CD8-positive, alpha-beta memory T cell (primary cell): ENCODE measurements around the gene MMRN2. TPM values are rescaled to one million over a fixed set of nuclear protein-coding genes. Genes with fewer than 3 reads are reported as not detected.
A peak's percentile ranks its signal among the peaks of the same experiment; 100 is the strongest.

Experiments used
- CTCF ChIA-PET: fragments of 350-600 bp; sonication (Branson Sonifier 250); formaldehyde crosslinking; loops from one replicate; lab custom pipeline; 2021; ENCODE audit warnings: antibody characterized with exemption; lab: Charles Lee
- POLR2A ChIA-PET: fragments of 350-600 bp; sonication (Branson Sonifier 250); formaldehyde crosslinking; loops from one replicate; lab custom pipeline; 2021; ENCODE audit warnings: antibody characterized with exemption; lab: Charles Lee
- DNase-seq, 5 donors: peaks; one replicate each; pipeline versions ENCODE4 v3.0.0 to v3.0.0-alpha.2; 2020 to 2022; ENCODE audit warnings: mixed read lengths in 1 of 5
- H3K27ac ChIP-seq: one replicate; pipeline ENCODE4 v1.7.0; 2013; ENCODE audit warnings: low read depth, mild to moderate bottlenecking, low read length, moderate library complexity
- H3K27me3 ChIP-seq: 2 replicates; pipeline ENCODE4 v1.7.0; 2013; ENCODE audit warnings: low read length, mild to moderate bottlenecking; ENCODE audit not compliant: insufficient read depth, poor library complexity, severe bottlenecking
- H3K36me3 ChIP-seq: 2 replicates; pipeline ENCODE4 v1.7.0; 2013; ENCODE audit warnings: mild to moderate bottlenecking, low read length, moderate library complexity; ENCODE audit not compliant: insufficient read depth
- H3K4me1 ChIP-seq: 2 replicates; pipeline ENCODE4 v1.7.0; 2013; ENCODE audit warnings: mild to moderate bottlenecking, low read length, moderate library complexity; ENCODE audit not compliant: insufficient read depth
- H3K4me3 ChIP-seq: 2 replicates; pipeline ENCODE4 v1.7.0; 2013; ENCODE audit warnings: mild to moderate bottlenecking, low read length
- H3K9me3 ChIP-seq: 2 replicates; pipeline ENCODE4 v1.7.0; 2013; ENCODE audit warnings: mild to moderate bottlenecking, low read length
- H3K27ac Mint-ChIP-seq, 8 donors: one replicate each; pipeline ENCODE4 v1.8.0; 2020 to 2021; ENCODE audit warnings: mixed read lengths in 8 of 8, mild to moderate bottlenecking in 6 of 8, inconsistent platforms in 3 of 8, moderate library complexity in 3 of 8
- H3K27me3 Mint-ChIP-seq, 2 donors: one replicate each; pipeline ENCODE4 v1.8.0; 2020 to 2021; ENCODE audit warnings: mixed read lengths in 2 of 2, mild to moderate bottlenecking in 1 of 2, moderate library complexity in 1 of 2
- H3K36me3 Mint-ChIP-seq, 3 donors: one replicate each; pipeline ENCODE4 v1.8.0; 2020 to 2021; ENCODE audit warnings: mixed read lengths in 3 of 3, inconsistent platforms in 1 of 3, mild to moderate bottlenecking in 1 of 3
- H3K4me1 Mint-ChIP-seq, 3 donors: one replicate each; pipeline ENCODE4 v1.8.0; 2020 to 2021; ENCODE audit warnings: mixed read lengths in 3 of 3, inconsistent platforms in 1 of 3, mild to moderate bottlenecking in 1 of 3
- H3K4me3 Mint-ChIP-seq, 7 donors: one replicate each; pipeline ENCODE4 v1.8.0; 2020 to 2021; ENCODE audit warnings: mixed read lengths in 7 of 7, mild to moderate bottlenecking in 6 of 7, moderate library complexity in 4 of 7, inconsistent platforms in 2 of 7
- H3K9me3 Mint-ChIP-seq, 5 donors: one replicate each; pipeline ENCODE4 v1.8.0; 2020 to 2022; ENCODE audit warnings: mixed read lengths in 5 of 5, mild to moderate bottlenecking in 3 of 5, moderate library complexity in 2 of 5, inconsistent platforms in 1 of 5
- polyA plus RNA-seq: library from polyadenylated mRNA; unstranded; fragments of 300-500 nt; fragmentation: Illumina TruSeq; gene quantifications from one replicate; pipeline ENCODE4 v1.2.3, GENCODE V29; 2021
- total RNA-seq, 2 experiments: library from RNA; stranded (reverse); gene quantifications; one replicate each; pipeline ENCODE4 v1.2.3, GENCODE V29; 2021

MMRN2 gene
- total and polyA plus RNA-seq, 3 experiments from 2014 or later: not detected

GRCh38 chr10:86944907-86945306 is 12.5 kb downstream of the MMRN2 start:
- Histone ChIP-seq H3K9me3 (no peaks in the 10 kb centered on the region), H3K4me3 (no peak overlapping the region), H3K4me1 (peaks cover 6% of the 10 kb centered on the region), H3K27me3 (no peaks in the 10 kb centered on the region), H3K36me3 (no peaks in the 10 kb centered on the region), H3K27ac (no peak overlapping the region)
- CTCF ChIA-PET: no interaction called here
- H3K27ac Mint-ChIP-seq: no peak overlapping the region
- H3K27me3 Mint-ChIP-seq: peaks cover 4 to 6% of the 10 kb centered on the region in 2 donors
- no peak for DNase-seq
- POLR2A ChIA-PET: no interaction called here
- peaks cover 0 to 2% (median 0%) of the 10 kb centered on the region in 3 donors for H3K36me3 Mint-ChIP-seq
- H3K4me1 Mint-ChIP-seq: peaks cover 0 to 7% (median 3%) of the 10 kb centered on the region in 3 donors
- H3K4me3 Mint-ChIP-seq: no peak overlapping the region
- H3K9me3 Mint-ChIP-seq: no peaks in the 10 kb centered on the region

GRCh38 chr10:86944471-86944870 is 12.9 kb downstream of the MMRN2 start:
- H3K9me3 ChIP-seq: no peaks in the 10 kb centered on the region
- H3K27me3 ChIP-seq: no peaks in the 10 kb centered on the region
- no peak overlapping the region for H3K4me3 ChIP-seq
- ChIA-PET CTCF (no interaction called here), POLR2A (no interaction called here)
- peaks cover 4 to 6% of the 10 kb centered on the region in 2 donors for H3K27me3 Mint-ChIP-seq
- no peak overlapping the region for H3K27ac Mint-ChIP-seq
- peaks cover 6% of the 10 kb centered on the region for H3K4me1 ChIP-seq
- no peak overlapping the region for H3K27ac ChIP-seq
- H3K9me3 Mint-ChIP-seq: no peaks in the 10 kb centered on the region
- no peaks in the 10 kb centered on the region for H3K36me3 ChIP-seq
- peaks cover 3 to 7% (median 5%) of the 10 kb centered on the region in 3 donors for H3K4me1 Mint-ChIP-seq
- DNase-seq: no peak
- H3K4me3 Mint-ChIP-seq: no peak overlapping the region
- peaks cover 0 to 2% (median 0%) of the 10 kb centered on the region in 3 donors for H3K36me3 Mint-ChIP-seq

- H3K4me3 ChIP-seq: no peak overlapping the region
- Mint-ChIP-seq H3K36me3 (peaks cover 0 to 2% (median 0%) of the 10 kb centered on the region in 3 donors), H3K9me3 (no peaks in the 10 kb centered on the region), H3K27ac (peak overlapping the region in 1 of 8 donors; percentile 4), H3K4me1 (peaks cover 4 to 5% (median 4%) of the 10 kb centered on the region in 3 donors), H3K27me3 (peaks cover 5 to 6% of the 10 kb centered on the region in 2 donors), H3K4me3 (no peak overlapping the region)
- no peaks in the 10 kb centered on the region for H3K27me3 ChIP-seq
- H3K4me1 ChIP-seq: peaks cover 2% of the 10 kb centered on the region
- ChIA-PET POLR2A (no interaction called here), CTCF (interaction anchor here (1.1 to 1.8 kb wide), 2 partner anchors 22 to 27 kb away, joined by 4 to 7 read pairs; no protein-coding TSS in a partner anchor)
- no peak overlapping the region for H3K27ac ChIP-seq
- no peak for DNase-seq
- H3K9me3 ChIP-seq: no peaks in the 10 kb centered on the region
- no peaks in the 10 kb centered on the region for H3K36me3 ChIP-seq
Observed at GRCh38 chr10:86944031-86944419, 13.4 kb downstream of the MMRN2 start.

- Histone ChIP-seq H3K4me3 (no peak overlapping the region), H3K4me1 (no peaks in the 10 kb centered on the region), H3K27me3 (no peaks in the 10 kb centered on the region), H3K36me3 (no peaks in the 10 kb centered on the region), H3K27ac (no peak overlapping the region), H3K9me3 (no peaks in the 10 kb centered on the region)
- Mint-ChIP-seq H3K27ac (no peak overlapping the region), H3K36me3 (peaks cover 0 to 2% (median 0%) of the 10 kb centered on the region in 3 donors), H3K4me3 (no peak overlapping the region), H3K9me3 (no peaks in the 10 kb centered on the region), H3K4me1 (peaks cover 4 to 5% (median 4%) of the 10 kb centered on the region in 3 donors), H3K27me3 (peaks cover 5 to 6% of the 10 kb centered on the region in 2 donors)
- CTCF ChIA-PET: interaction anchor here (1.1 to 1.8 kb wide), 2 partner anchors 23 to 27 kb away, joined by 4 to 7 read pairs; no protein-coding TSS in a partner anchor
- DNase-seq: peak in 1 of 5 donors; percentile 28
- POLR2A ChIA-PET: no interaction called here
Observed at GRCh38 chr10:86943316-86944030, 13.9 kb downstream of the MMRN2 start.

GRCh38 chr10:86942441-86943315 is 14.7 kb downstream of the MMRN2 start:
- Histone ChIP-seq H3K27ac (no peak overlapping the region), H3K27me3 (no peaks in the 10 kb centered on the region), H3K4me3 (no peak overlapping the region), H3K4me1 (no peaks in the 10 kb centered on the region), H3K36me3 (no peaks in the 10 kb centered on the region), H3K9me3 (no peaks in the 10 kb centered on the region)
- DNase-seq: peak in 1 of 5 donors; percentile 44
- Mint-ChIP-seq H3K4me3 (peak overlapping the region in 1 of 7 donors; percentile 32), H3K27ac (no peak overlapping the region), H3K27me3 (peaks cover 5 to 6% of the 10 kb centered on the region in 2 donors), H3K36me3 (peaks cover 0 to 2% (median 0%) of the 10 kb centered on the region in 3 donors), H3K9me3 (no peaks in the 10 kb centered on the region), H3K4me1 (peaks cover 1 to 4% (median 4%) of the 10 kb centered on the region in 3 donors)
- POLR2A ChIA-PET: no interaction called here
- CTCF ChIA-PET: interaction anchor here (0.7 to 6.4 kb wide), 6 partner anchors 8 to 93 kb away, joined by 4 to 61 read pairs (median 6); partner anchors contain the start of genes ADIRF, MMRN2 and SNCG

GRCh38 chr10:86941991-86942421 is 15.4 kb downstream of the MMRN2 start:
- CTCF ChIA-PET: interaction anchor here (0.7 to 6.4 kb wide), 5 partner anchors 9 to 93 kb away, joined by 4 to 61 read pairs (median 4); partner anchors contain the start of genes ADIRF, MMRN2 and SNCG
- Mint-ChIP-seq H3K27me3 (peaks cover 3 to 6% of the 10 kb centered on the region in 2 donors), H3K4me1 (peaks cover 1 to 4% (median 4%) of the 10 kb centered on the region in 3 donors), H3K9me3 (no peaks in the 10 kb centered on the region), H3K36me3 (peaks cover 0 to 2% (median 0%) of the 10 kb centered on the region in 3 donors), H3K4me3 (no peak overlapping the region), H3K27ac (no peak overlapping the region)
- no peak for DNase-seq
- Histone ChIP-seq H3K9me3 (no peaks in the 10 kb centered on the region), H3K27me3 (no peaks in the 10 kb centered on the region), H3K4me1 (no peaks in the 10 kb centered on the region), H3K36me3 (no peaks in the 10 kb centered on the region), H3K27ac (no peak overlapping the region), H3K4me3 (no peak overlapping the region)
- POLR2A ChIA-PET: no interaction called here

GRCh38 chr10:86941426-86941825 is 16.0 kb downstream of the MMRN2 start:
- H3K9me3 Mint-ChIP-seq: no peaks in the 10 kb centered on the region
- Histone ChIP-seq H3K9me3 (no peaks in the 10 kb centered on the region), H3K27me3 (no peaks in the 10 kb centered on the region), H3K36me3 (no peaks in the 10 kb centered on the region), H3K27ac (no peak overlapping the region), H3K4me1 (no peaks in the 10 kb centered on the region), H3K4me3 (no peak overlapping the region)
- H3K36me3 Mint-ChIP-seq: no peaks in the 10 kb centered on the region
- H3K4me1 Mint-ChIP-seq: peaks cover 1 to 4% (median 4%) of the 10 kb centered on the region in 3 donors
- peaks cover 0 to 2% of the 10 kb centered on the region in 2 donors for H3K27me3 Mint-ChIP-seq
- ChIA-PET CTCF (interaction anchor here (1.9 to 6.4 kb wide), 3 partner anchors 10 to 26 kb away, joined by 7 to 61 read pairs (median 10); partner anchors contain the start of genes ADIRF, MMRN2 and SNCG), POLR2A (no interaction called here)
- H3K27ac Mint-ChIP-seq: no peak overlapping the region
- DNase-seq: no peak
- no peak overlapping the region for H3K4me3 Mint-ChIP-seq
